Measurements from ENCODE around the gene KLHDC10.

DNA sequence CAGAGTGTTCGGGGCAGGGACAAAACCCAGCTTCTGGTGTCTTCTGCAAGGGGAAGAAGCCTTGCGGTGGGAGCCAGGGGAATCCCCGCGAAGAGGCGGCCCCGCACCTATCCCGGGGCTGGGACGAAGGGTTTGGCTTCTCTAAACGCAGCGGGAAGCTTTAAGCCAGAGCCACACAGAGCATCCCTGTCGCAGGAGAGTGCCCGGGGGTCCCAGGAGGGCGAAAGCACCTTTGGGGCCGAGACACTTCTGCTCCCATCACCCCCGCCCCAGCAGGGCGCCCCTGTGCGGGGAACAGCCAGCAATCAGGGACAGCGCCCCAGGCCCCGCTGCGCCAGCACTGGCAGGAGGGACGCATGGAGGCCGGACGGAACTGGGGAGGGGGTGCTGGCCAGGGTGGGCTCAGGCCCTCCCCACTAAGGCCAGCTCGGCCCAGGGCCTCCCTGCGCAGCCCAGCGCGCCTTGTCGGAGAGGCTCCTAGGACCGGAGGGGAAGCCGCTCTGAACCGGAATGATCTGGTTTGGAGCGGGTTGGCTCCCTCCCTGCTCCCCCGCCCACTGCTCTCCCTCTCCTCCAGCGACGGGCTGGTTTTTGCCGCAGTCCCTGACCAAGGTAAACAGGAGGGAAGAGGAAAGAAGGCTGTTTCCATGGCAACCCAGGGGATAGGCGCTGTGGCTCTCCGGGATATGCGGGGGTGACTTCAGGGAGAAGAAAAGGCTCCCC is 71.0 kb downstream of the KLHDC10 start:
- TF ChIP-seq, protein P1, sequence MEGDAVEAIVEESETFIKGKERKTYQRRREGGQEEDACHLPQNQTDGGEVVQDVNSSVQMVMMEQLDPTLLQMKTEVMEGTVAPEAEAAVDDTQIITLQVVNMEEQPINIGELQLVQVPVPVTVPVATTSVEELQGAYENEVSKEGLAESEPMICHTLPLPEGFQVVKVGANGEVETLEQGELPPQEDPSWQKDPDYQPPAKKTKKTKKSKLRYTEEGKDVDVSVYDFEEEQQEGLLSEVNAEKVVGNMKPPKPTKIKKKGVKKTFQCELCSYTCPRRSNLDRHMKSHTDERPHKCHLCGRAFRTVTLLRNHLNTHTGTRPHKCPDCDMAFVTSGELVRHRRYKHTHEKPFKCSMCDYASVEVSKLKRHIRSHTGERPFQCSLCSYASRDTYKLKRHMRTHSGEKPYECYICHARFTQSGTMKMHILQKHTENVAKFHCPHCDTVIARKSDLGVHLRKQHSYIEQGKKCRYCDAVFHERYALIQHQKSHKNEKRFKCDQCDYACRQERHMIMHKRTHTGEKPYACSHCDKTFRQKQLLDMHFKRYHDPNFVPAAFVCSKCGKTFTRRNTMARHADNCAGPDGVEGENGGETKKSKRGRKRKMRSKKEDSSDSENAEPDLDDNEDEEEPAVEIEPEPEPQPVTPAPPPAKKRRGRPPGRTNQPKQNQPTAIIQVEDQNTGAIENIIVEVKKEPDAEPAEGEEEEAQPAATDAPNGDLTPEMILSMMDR (IDR thresholded peaks at IDR 0.05; ENCODE audit: extremely low read depth in 1 of 2, insufficient read depth in 1 of 2, low read depth in 1 of 2, low read length in 2 of 2): no peak
- TF ChIP-seq, protein P2, sequence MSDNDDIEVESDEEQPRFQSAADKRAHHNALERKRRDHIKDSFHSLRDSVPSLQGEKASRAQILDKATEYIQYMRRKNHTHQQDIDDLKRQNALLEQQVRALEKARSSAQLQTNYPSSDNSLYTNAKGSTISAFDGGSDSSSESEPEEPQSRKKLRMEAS (IDR thresholded peaks at IDR 0.05; ENCODE audit: insufficient read depth, insufficient read length): no peak
- no peak for TF ChIP-seq POLR2AphosphoS5 (IDR thresholded peaks at IDR 0.05; ENCODE audit: insufficient read depth, low read depth, low read length)
- peak; percentile 43 for TF ChIP-seq POLR2A (IDR thresholded peaks at IDR 0.05; ENCODE audit: low read depth, low read length)
- no peak for TF ChIP-seq EZH2 (IDR thresholded peaks at IDR 0.05; ENCODE audit: borderline replicate concordance, low read depth, low read length, severe bottlenecking)
- TF ChIP-seq FOS (IDR thresholded peaks at IDR 0.05; ENCODE audit: borderline replicate concordance, insufficient read depth, low read length): no peak
- no peak for TF ChIP-seq MYC (IDR thresholded peaks at IDR 0.05; ENCODE audit: low read depth, low read length)
- no peak for TF ChIP-seq GATA2 (IDR thresholded peaks at IDR 0.05; ENCODE audit: insufficient read depth, insufficient read length, low read depth, low read length)

Data from endothelial cell of umbilical vein (primary cell).